ENCODE measurements around the gene SLC15A2. TPM values are rescaled to one million over a fixed set of nuclear protein-coding genes. Genes with fewer than 3 reads are reported as not detected.

Gene SLC15A2
- total and polyA plus RNA-seq, 10 donors = 4.3 to 18.7 (median 11.2) TPM

DNA sequence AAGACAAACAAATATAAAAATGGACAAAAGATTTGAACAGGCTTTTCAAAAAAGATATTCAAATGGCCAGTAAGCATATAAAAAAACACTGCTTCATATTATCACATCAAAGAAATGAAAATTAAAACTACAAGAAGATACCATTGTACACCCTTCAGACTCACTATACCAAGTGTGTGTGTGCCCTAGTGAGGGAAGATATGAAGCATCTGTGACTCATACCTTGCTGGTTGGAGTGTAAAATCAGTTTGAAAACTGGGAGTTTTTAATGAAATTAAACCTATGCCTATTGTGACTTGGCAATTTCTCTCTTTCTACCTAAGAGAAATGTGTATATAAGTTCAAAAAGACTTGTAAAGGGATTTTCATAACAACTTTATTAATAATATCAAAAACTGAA lies 23.5 kb upstream of the SLC15A2 start:
- peaks cover 0 to 38% (median 9%) of the 10 kb centered on the region in 6 donors for H3K36me3 ChIP-seq
- H3K27ac ChIP-seq = no peak overlapping the region
- no peaks in the 10 kb centered on the region for H3K27me3 ChIP-seq (replicated peaks in 1 of 7)
- H3K9me3 ChIP-seq = no peaks in the 10 kb centered on the region
- H3K4me3 ChIP-seq = no peak overlapping the region
- DNase-seq = no peak
- intact Hi-C loops (cut with DNase I; ENCODE audit: low total_unique reads) = no loop called here
- TF ChIP-seq POLR2AphosphoS5 (IDR thresholded peaks at IDR 0.05) = no peak
- TF ChIP-seq, protein P1, sequence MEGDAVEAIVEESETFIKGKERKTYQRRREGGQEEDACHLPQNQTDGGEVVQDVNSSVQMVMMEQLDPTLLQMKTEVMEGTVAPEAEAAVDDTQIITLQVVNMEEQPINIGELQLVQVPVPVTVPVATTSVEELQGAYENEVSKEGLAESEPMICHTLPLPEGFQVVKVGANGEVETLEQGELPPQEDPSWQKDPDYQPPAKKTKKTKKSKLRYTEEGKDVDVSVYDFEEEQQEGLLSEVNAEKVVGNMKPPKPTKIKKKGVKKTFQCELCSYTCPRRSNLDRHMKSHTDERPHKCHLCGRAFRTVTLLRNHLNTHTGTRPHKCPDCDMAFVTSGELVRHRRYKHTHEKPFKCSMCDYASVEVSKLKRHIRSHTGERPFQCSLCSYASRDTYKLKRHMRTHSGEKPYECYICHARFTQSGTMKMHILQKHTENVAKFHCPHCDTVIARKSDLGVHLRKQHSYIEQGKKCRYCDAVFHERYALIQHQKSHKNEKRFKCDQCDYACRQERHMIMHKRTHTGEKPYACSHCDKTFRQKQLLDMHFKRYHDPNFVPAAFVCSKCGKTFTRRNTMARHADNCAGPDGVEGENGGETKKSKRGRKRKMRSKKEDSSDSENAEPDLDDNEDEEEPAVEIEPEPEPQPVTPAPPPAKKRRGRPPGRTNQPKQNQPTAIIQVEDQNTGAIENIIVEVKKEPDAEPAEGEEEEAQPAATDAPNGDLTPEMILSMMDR (IDR thresholded peaks at IDR 0.05 in 8 of 11, conservative IDR thresholded peaks at IDR 0.05 in 3 of 11) = no peak
- no peak for TF ChIP-seq POLR2A (IDR thresholded peaks at IDR 0.05)
- peaks cover 0 to 11% (median 0%) of the 10 kb centered on the region in 6 donors for H3K4me1 ChIP-seq

DNA sequence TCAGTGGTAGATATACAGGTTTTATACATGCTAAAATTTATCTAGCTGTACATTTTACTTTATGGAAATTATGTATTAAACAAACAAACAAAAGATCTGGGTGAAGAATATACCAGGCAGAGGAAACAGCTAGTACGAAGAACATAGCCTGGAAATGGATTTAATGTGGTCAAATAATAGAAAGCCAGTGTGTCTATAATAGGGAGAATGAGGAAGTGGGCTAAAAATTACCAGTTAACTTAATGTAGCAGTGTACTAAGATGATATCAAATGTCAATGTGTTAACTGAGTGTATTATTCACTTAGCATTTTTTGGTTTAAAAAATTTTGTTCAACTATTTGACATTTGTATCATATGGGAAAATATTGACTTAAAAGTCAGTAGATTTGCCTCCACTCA lies 22.8 kb upstream of the SLC15A2 start:
- TF ChIP-seq, protein P1 (IDR thresholded peaks at IDR 0.05 in 8 of 11, conservative IDR thresholded peaks at IDR 0.05 in 3 of 11) = no peak
- TF ChIP-seq POLR2A (IDR thresholded peaks at IDR 0.05) (no peak), POLR2AphosphoS5 (IDR thresholded peaks at IDR 0.05) (no peak)
- Histone ChIP-seq H3K36me3 (peaks cover 0 to 31% (median 9%) of the 10 kb centered on the region in 6 donors), H3K9me3 (no peaks in the 10 kb centered on the region), H3K27me3 (replicated peaks in 1 of 7) (no peaks in the 10 kb centered on the region), H3K27ac (no peak overlapping the region), H3K4me1 (peaks cover 0 to 11% (median 0%) of the 10 kb centered on the region in 6 donors), H3K4me3 (no peak overlapping the region)
- no peak for DNase-seq
- intact Hi-C loops (cut with DNase I; ENCODE audit: low total_unique reads) = no loop called here
- WGBS, 5 donors = 15 to 50% (median 40%) methylated on average over 1 of the region's 1 CpG

DNA sequence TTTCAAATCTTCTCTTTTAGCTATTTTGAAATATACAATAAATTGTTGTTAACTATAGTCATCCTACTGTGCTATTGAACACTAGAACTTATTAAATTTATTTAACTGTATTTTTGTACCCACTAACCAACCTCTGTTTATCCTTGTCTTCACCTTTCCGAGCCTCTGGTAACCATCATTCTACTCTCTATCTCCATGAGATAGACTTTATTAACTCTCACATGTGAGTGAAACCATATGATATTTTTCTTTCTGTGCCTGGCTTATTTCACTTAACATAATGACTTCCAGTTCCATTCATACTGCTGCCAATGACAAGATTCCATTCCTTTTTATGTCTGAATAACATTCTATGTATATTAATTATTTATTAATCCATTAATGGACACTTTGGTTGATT lies 15.8 kb upstream of the SLC15A2 start:
- no peak overlapping the region for H3K27ac ChIP-seq
- H3K4me3 ChIP-seq = no peak overlapping the region
- no peaks in the 10 kb centered on the region for H3K4me1 ChIP-seq
- H3K36me3 ChIP-seq = peaks cover 0 to 35% (median 4%) of the 10 kb centered on the region in 6 donors
- WGBS, 5 donors = 94 to 100% (median 95%) methylated on average over 1 of the region's 1 CpG
- intact Hi-C loops (cut with DNase I; ENCODE audit: low total_unique reads) = no loop called here
- TF ChIP-seq, protein P1 (IDR thresholded peaks at IDR 0.05 in 8 of 11, conservative IDR thresholded peaks at IDR 0.05 in 3 of 11) = no peak
- TF ChIP-seq POLR2A (IDR thresholded peaks at IDR 0.05) (no peak), POLR2AphosphoS5 (IDR thresholded peaks at IDR 0.05) (no peak)
- H3K9me3 ChIP-seq = no peaks in the 10 kb centered on the region
- no peak for DNase-seq
- H3K27me3 ChIP-seq (replicated peaks in 1 of 7) = no peaks in the 10 kb centered on the region

DNA sequence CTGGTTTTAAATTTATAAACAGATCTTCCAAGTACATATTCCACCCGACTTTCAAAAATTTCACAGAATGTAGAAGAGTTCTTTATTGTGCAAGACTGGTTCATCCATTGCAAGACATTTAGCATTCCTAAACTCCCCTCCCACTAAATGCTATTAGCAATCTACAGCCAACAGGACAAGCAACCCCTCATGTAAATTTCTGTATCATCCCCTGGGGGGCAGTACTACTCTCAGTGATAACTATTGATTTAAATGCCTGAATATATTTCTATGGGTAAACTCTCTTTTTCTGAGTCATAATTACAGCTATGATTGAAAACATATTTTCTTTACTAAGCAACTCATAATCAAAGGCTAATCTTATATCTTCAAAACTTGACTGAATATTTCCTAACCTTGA lies 10.7 kb upstream of the SLC15A2 start:
- no peak overlapping the region for H3K27ac ChIP-seq
- no peaks in the 10 kb centered on the region for H3K9me3 ChIP-seq
- TF ChIP-seq POLR2A (IDR thresholded peaks at IDR 0.05) (no peak), POLR2AphosphoS5 (IDR thresholded peaks at IDR 0.05) (no peak)
- TF ChIP-seq, protein P1 (IDR thresholded peaks at IDR 0.05 in 8 of 11, conservative IDR thresholded peaks at IDR 0.05 in 3 of 11) = peak in 7 of 11 experiments; percentile 15 to 45 (median 33)
- no peaks in the 10 kb centered on the region for H3K4me1 ChIP-seq
- intact Hi-C loops (cut with DNase I; ENCODE audit: low total_unique reads) = no loop called here
- no peak for DNase-seq
- WGBS, 5 donors = 51 to 76% (median 61%) methylated on average over 1 of the region's 1 CpG
- peaks cover 0 to 33% (median 2%) of the 10 kb centered on the region in 6 donors for H3K36me3 ChIP-seq
- no peak overlapping the region for H3K4me3 ChIP-seq
- no peaks in the 10 kb centered on the region for H3K27me3 ChIP-seq (replicated peaks in 1 of 7)

All from spleen (tissue), 11 donors.